HT1080 (cell line): ENCODE measurements around the gene IGF1R. TPM values are rescaled to one million over a fixed set of nuclear protein-coding genes. Genes with fewer than 3 reads are reported as not detected.
"Not testable (repeated sequence)": the region's sequence is repeated elsewhere in the genome, so short reads cannot be mapped to it uniquely, and the experiment has no call there.

ENCODE experiments used
- DNase-seq: peaks from one replicate; pipeline ENCODE4 v3.0.0-alpha.2; 2015; ENCODE audit warnings: low read depth
- total RNA-seq: library from RNA; depleted of rRNA; stranded (reverse); fragments of >200 nt; shearing (Covaris generic); gene quantifications from 2 replicates; pipeline ENCODE4 v1.2.3, GENCODE V29; 2014

IGF1R gene
- total RNA-seq, 1 experiment from 2014 or later = 13.4 TPM

- no peak for DNase-seq
These were observed 307.8 kb downstream of the IGF1R start for GRCh38 chr15:98955961-98956723.

GRCh38 chr15:98956796-98957553 lies 308.6 kb downstream of the IGF1R start:
- no peak for DNase-seq

DNA sequence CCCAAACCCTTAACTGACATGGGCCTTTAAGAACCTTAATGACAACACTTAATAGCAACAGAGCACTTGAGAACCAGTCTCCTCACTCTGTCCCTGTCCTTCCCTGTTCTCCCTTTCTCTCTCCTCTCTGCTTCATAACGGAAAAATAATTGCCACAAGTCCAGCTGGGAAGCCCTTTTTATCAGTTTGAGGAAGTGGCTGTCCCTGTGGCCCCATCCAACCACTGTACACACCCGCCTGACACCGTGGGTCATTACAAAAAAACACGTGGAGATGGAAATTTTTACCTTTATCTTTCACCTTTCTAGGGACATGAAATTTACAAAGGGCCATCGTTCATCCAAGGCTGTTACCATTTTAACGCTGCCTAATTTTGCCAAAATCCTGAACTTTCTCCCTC lies 309.3 kb downstream of the IGF1R start:
- no peak for DNase-seq

- DNase-seq = no peak
These were observed 309.7 kb downstream of the IGF1R start for GRCh38 chr15:98958076-98958475.

DNA sequence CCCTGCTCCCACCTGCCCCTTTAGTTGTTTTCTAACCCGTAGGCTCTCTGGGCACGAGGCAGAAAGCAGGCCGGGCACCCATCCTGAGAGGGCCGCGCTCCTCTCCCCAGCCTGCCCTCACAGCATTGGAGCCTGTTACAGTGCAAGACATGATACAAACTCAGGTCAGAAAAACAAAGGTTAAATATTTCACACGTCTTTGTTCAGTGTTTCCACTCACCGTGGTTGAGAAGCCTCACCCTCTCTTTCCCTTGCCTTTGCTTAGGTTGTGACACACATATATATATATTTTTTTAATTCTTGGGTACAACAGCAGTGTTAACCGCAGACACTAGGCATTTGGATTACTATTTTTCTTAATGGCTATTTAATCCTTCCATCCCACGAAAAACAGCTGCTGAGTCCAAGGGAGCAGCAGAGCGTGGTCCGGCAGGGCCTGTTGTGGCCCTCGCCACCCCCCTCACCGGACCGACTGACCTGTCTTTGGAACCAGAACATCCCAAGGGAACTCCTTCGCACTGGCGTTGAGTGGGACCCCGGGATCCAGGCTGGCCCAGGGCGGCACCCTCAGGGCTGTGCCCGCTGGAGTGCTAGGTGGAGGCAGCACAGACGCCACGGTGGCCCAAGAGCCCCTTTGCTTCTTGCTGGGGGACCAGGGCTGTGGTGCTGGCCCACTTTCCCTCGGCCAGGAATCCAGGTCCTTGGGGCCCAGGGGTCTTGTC lies 310.7 kb downstream of the IGF1R start:
- no peak for DNase-seq

GRCh38 chr15:98959640-98960007 lies 311.3 kb downstream of the IGF1R start:
- no peak for DNase-seq

DNA sequence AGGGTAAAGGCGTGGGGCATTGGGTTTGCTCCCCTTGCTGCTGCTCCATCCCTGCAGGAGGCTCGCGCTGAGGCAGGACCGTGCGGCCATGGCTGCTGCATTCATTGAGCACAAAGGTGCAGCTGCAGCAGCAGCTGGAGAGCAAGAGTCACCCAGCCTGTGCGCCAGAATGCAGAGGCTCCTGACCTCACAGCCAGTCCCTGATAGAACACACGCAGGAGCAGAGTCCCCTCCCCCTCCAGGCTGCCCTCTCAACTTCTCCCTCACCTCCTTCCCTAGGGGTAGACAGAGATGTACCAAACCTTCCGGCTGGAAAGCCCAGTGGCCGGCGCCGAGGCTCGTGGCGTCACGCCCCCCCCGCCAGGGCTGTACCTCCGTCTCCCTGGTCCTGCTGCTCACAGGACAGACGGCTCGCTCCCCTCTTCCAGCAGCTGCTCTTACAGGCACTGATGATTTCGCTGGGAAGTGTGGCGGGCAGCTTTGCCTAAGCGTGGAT lies 312.3 kb downstream of the IGF1R start:
- no peak for DNase-seq

- DNase-seq = no peak
These were observed 315.1 kb downstream of the IGF1R start for GRCh38 chr15:98963444-98963843.

GRCh38 chr15:98964466-98965133 lies 316.3 kb downstream of the IGF1R start:
- no peak for DNase-seq

DNA sequence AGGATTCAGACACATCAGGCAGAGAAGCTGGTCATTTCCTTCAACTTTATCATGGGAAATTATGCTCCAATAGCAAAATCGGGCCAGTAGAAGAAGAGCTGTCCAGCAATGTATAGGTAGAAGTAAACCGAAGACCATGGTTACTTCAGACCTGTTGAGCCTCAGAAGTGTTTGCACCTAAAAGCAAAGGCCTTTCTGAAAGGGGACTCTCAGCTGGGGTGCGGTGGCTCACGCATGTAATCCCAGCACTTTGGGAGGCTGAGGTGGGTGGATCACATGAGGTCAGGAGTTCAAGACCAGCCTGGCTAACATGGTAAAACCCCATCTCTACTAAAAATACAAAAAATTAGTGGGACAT lies 316.8 kb downstream of the IGF1R start:
- not testable (repeated sequence) for DNase-seq

GRCh38 chr15:98965597-98965996 lies 317.3 kb downstream of the IGF1R start:
- no peak for DNase-seq

GRCh38 chr15:98966091-98966787 lies 317.9 kb downstream of the IGF1R start:
- DNase-seq = no peak

GRCh38 chr15:98967096-98967495 lies 318.8 kb downstream of the IGF1R start:
- no peak for DNase-seq

- DNase-seq = no peak
These were observed 319.6 kb downstream of the IGF1R start for GRCh38 chr15:98967916-98968315.

DNA sequence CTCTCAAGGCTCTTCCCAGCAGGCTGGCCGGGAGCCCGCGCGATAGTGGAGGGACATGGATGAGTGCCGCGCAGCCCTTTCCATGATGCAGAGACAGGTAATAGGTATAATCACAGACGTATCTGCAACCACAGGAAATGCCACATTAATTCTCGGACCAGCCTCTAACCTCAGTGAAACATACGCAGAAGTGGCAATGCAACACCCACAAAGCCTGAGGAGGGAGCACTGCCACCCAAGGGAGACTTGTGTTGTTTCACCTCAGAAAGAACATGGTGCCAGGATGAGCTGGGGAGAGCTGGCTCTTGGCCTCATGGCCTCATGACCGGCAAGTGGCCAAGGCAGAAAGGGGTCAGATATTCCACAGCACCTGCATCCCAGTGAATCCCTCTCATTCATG lies 320.2 kb downstream of the IGF1R start:
- DNase-seq = no peak

DNA sequence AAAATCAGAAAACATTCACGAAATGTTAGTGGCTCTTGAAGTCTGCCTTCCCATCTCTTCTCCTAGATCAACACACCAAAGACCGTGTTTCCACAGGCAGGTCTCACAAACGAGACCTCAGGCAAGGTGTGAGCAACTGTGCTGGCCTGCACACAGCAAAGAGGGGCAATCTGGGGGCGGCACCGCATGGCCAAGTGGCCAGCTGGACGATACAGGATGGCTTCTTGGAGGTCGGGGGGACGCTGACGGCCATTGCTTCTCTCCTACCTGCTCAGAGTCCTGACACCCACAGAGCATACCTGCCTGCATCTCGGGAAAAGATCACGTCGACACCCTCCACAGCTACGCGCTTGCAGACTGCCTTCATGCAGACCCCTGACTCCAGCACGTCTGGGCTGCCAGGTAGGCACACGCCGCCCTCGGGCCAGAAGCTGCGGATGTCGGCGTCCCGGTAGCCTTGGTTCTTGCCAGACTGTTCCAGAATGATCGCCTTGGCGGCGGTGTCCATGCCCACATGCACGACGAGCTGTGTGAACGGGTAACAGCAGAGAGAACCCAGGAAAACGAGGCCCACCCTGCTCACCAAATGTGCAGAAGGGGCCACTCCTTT lies 320.9 kb downstream of the IGF1R start:
- no peak for DNase-seq

- no peak for DNase-seq
These were observed 322.5 kb downstream of the IGF1R start for GRCh38 chr15:98970799-98971198.

DNA sequence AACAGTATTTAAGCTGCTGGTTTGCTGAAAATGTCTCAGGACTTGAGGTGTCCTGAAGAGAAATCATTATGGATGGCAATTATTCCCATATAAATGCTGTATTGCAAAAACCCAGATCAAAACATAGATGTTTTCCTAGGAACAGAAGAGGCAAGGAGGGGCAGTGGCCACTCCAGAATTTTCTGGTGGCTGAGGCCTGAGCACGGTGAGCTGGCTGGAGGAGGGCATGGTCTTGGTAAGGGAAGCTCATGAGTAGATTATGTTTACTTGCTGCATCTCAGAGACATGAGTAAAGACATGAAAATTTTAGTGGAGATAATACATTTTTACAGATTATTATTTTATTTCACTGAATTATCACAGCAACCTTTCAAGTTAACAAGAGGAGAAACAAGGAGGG lies 328.2 kb downstream of the IGF1R start:
- no peak for DNase-seq

DNA sequence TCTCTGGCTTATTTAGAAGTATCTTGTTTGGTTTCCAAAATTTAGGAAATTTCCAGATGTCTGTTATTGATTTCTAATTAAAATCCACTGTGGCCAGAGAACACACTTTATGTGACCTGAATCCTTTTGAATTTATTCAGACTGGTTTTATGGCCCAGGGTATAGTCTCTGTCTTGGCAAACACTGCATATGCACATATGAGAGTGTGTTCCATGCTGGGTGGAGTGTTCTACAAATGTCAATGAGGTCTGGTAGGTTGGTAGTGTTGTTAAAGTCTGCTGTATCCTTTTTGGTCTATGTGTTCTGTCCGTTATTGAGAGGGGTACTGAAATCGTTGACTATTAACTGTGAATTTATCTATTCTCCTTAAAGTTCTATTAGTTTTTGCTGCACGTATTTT lies 329.1 kb downstream of the IGF1R start:
- DNase-seq = no peak

GRCh38 chr15:98978153-98978552 lies 329.8 kb downstream of the IGF1R start:
- no peak for DNase-seq

DNA sequence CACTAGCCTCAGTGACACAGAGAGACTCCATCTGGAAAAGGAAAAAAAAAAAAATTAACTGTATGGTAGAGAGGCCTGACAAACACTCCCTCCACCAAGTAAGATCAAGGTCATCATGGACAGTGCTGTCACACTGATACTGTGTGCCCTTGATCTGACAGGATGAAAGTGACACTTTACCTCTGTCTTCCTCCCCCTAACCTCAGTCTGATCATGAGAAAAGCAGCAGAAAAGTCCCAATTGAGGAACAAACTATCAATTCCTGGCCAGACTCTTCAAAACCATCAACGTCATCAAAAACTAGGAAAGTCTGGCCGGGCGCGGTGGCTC lies 332.5 kb downstream of the IGF1R start:
- no peak for DNase-seq
